Middle frontal gyrus (tissue), 1 donor: ENCODE data around the gene TCF12.

Experiments
- DNase-seq: peaks from one replicate; pipeline ENCODE4 v3.0.0-alpha.2; 2015; ENCODE audit warnings: low spot score; ENCODE audit errors: extremely low spot score

The TCF12 gene

DNA sequence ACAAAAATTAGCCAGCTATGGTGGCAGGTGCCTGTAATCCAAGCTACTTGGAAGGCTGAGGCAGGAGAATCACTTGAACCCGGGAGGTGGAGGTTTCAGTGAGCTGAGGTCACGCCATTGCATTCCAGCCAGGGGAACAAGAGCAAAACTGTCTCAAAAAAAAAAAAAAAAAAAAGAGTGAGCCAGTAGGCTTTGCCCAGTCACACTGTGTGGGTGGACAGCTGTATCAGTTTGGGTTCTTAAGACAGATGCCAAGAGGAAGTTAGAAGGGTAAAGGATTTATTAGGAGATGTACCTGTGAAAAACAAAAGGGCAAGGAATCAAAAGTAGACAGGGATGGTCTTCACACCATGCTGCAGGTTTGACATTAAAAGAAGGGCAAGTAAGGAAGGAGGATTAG, 371.7 kb downstream of the TCF12 start:
- no peak for DNase-seq

- no peak for DNase-seq
Observed at GRCh38 chr15:57290826-57291225, 372.4 kb downstream of the TCF12 start.

DNA sequence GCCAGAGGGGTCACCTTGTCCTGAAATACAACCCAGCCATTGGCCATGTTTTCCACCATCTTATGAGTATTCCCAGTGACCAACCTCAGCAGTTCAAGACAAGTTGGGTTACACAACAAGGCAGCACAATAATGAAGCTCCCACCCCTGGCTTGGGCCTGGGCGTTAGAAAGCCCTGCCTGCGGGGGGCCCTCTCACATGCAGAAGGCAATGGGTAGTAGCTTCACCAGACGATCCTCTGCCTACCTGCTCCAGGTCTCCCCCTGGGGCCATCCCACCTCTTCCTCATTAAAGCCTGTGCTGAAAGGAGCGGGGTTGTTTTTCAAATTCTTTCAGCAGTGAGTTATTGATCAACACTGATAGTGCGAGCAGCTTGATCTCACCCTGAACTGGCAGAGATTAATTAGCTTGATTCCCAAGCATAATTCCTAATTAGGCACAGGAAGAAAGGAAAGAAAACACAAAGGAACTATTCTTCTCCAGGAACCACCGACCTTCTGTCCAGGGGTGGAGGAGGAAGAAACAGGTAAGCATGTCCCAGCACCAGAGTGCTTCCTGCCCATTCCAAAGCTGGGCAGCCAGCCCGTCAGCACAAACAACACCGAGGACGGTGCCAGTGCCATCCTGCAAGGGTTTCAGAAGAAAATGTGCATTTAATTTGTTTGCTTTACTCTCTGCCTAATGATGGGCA, 378.2 kb downstream of the TCF12 start:
- DNase-seq, result no peak

DNA sequence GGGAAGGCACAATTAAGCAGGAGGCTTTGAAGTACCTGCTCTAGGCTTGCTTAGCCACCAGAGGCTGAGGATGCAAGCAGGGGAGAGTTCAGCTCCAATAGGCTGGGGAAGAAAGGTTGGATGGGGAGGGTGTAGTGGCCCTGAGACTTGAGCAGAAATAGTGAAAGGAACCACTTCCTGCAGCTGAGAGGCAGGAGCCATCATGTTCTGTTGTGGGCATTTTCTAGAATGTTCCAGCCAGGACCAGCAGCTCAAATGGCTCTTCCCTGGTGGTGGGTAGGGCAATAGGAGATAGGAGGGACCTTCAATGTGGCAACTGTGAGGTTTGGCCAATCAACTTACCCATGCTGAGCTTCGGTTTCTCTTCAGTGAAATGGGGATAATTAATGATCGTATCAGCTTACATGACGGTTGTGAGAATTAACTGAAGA, 378.7 kb downstream of the TCF12 start:
- DNase-seq, result no peak

GRCh38 chr15:57297630-57298029, 379.2 kb downstream of the TCF12 start:
- DNase-seq, result no peak

GRCh38 chr15:57298204-57298603, 379.8 kb downstream of the TCF12 start:
- no peak for DNase-seq

GRCh38 chr15:57298843-57299550, 380.6 kb downstream of the TCF12 start:
- no peak for DNase-seq

DNA sequence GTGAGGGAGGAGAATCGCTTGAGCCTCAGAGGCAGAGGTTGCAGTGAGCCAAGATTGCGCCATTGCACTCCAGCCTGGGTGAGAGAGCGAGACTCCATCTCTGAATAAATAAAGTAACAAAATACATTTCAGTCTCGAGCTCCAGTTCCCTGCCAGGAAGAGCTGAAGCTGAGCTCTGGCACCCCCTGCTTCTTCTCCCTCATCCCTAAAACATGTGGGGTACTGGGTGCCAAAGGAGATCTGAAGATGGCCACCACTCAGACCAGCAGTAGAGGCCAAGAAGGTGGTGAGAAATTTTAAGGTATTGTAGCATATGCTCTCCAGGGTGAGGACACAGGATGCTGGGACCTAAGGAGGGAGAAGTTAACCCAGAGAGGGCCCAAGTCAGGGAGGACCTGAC, 382.9 kb downstream of the TCF12 start:
- no peak for DNase-seq

DNA sequence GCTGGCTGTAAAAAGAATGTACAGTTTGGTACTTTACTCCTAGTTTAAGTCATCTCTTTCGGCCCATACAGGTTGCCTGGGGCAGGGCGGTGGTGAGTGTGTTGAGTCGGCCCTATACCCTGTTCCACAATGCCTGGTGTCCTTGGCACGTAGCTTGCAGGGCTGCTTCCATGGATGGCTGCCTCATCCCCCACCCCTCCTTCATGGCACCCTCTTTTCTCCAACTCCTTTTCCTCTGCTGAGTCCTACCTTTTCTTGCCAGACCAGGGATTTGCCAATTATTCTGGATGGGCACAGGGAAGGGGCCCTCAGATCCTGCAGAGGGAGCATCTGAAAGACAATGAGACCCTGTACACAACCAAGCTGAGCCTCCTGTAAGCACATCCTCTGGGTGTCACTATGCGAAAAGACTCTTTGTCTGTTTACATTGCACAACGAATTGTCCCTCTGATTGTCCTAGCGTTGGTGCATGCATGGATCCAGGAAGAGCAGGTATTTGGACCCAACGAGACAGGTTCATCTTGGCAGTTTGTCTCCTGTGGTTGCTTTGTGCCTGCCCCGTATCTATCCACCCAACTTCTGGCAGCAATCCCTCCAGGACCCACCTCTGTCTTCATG, 384.3 kb downstream of the TCF12 start:
- DNase-seq, result no peak

- no peak for DNase-seq
Observed at GRCh38 chr15:57305009-57305408, 386.6 kb downstream of the TCF12 start.

- DNase-seq, result peak; percentile 44
Observed at GRCh38 chr15:57306161-57306943, 387.9 kb downstream of the TCF12 start.

GRCh38 chr15:57306944-57307411, 388.5 kb downstream of the TCF12 start:
- no peak for DNase-seq

DNA sequence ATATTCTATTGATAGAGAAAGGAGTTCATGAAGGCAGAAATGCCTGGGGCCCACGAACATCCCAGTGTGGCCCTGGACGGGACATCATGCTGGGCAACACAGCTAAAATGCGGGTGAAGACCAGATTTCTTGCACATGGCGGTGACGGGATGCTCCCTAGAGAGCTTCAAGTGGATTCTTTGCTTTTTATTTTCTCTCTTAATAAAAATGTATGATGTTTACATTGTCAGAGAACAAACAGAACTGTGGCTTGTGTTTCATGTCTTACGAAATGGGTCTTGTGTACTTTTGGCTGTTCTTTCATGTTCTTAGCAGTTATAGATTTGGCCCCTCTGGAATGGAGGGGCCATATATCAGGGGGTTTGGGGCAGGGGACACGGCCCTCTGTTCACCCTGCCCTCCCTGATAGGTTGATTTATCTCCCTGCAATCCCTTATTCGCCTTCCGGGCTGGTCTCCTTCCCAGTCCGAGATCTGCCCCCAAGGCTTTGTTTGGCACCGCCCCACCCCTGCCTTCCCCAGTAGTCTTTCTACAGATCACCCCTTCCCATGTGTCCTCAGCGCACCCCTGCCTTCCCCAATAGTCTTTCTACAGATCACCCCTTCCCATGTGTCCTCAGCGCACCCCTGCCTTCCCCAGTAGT, 389.2 kb downstream of the TCF12 start:
- no peak for DNase-seq

- DNase-seq, result no peak
Observed at GRCh38 chr15:57308170-57308545, 389.7 kb downstream of the TCF12 start.

- DNase-seq, result no peak
Observed at GRCh38 chr15:57309856-57310760, 391.7 kb downstream of the TCF12 start.

DNA sequence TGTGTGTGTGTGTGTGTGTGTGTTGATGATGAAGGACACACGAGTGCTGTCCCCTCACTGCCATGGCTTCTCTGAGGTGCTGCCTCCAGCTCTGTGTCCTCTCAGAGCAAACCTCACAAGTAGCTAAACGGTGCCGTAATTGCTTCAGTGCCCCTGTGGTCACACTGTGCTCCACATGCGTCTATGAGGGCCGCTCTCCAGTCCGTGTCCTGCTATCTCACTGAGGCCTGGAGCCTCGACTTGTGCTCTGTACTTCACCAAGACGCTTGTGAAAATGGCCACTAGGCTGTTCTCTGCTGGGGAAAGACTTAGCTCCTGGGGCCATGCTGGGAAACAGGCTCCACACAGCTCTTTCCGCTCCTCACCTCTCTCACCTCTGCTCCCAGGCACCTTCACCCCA, 392.4 kb downstream of the TCF12 start:
- DNase-seq, result no peak

DNA sequence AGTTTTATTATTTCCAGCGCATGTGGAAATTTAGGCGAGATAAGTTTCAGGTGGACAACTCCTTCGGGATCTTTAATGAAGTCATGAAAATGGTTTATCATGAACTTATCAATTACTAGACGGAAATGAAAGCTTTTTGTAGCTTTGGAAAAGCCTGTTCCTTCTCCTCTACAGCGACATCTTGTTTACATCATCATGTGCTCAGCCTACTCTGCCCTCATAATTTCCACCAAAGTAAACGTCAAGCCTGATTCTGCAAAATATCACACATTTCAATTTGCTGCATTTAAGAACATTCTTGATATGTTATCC, 393.5 kb downstream of the TCF12 start:
- no peak for DNase-seq

- no peak for DNase-seq
Observed at GRCh38 chr15:57312318-57313133, 394.1 kb downstream of the TCF12 start.

GRCh38 chr15:57313134-57313483, 394.7 kb downstream of the TCF12 start:
- DNase-seq, result no peak

- no peak for DNase-seq
Observed at GRCh38 chr15:57314221-57314620, 395.8 kb downstream of the TCF12 start.
